Measurements from ENCODE around the gene ZNF772.
"Not testable (repeated sequence)": the region's sequence is repeated elsewhere in the genome, so short reads cannot be mapped to it uniquely, and the experiment has no call there.

DNA sequence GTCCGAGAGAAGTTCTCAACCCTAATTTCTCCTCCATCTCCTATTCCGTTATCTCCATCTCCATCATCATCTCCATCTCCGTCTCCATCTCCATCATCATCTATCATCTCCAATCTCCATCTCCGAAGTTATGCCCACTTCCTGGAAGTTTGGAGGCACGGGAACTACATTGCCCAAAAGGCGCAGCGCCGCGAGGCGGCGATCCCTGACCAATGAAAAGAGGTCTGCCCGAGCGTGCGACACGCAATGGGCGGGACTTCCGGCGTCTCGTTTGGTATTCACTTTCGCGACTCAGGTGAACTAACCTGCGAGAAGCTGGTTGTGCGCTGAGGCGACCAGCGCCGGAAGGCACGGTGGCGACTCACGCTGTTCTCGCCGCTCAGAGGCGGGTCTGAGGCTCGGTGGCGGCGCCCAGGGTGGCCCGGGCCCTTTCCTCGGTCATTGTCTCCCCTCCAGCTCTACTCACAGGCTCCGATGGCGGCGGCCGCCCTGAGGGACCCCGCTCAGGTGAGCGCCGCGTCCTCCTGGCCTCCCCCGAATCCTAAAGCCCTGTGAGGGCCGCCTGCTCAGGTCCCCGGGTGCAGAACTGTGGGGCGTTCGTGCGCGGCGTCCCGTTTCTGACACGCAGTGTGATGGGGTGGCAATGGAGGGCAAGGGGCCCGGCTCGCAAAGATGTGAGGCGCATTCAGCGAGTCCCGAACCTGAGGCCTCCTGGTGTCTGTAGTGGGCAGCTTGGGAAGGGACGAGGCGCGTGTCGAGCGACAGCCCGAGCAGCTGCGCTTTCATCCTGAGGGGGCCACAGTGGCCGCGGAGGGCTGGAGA lies 10.3 kb upstream of the ZNF772 start, which contains the start of gene ZNF419:
- not testable (repeated sequence) for TF ChIP-seq FOXM1 (IDR thresholded peaks at IDR 0.05; ENCODE audit: borderline replicate concordance, low read depth); YY1 (IDR thresholded peaks at IDR 0.05; ENCODE audit: low read depth); TCF12 (IDR thresholded peaks at IDR 0.05; ENCODE audit: low read depth)
- peak; percentile 61; the same call in 1 of the 2 replicates for TF ChIP-seq TAF1 (IDR thresholded peaks at IDR 0.05; ENCODE audit: low read depth)

Measured in Ishikawa (cell line).